GM15510 (cell line): ENCODE measurements around the gene MBD4.

ENCODE experiments used
- POLR2A ChIP-seq: IDR thresholded peaks from 3 replicates; pipeline ENCODE4 v1.6.1; 2011; ENCODE audit warnings: borderline replicate concordance; ENCODE audit not compliant: insufficient read length; ENCODE audit errors: extremely low read depth

Gene MBD4

GRCh38 chr3:129439817-129440617 is at the start of gene MBD4, which contains the start of gene IFT122:
Gene MBD4, minus strand, starts transcription at chr3:129439948. Its CDS starts 115 bp downstream, at chr3:129439833.
Gene IFT122, plus strand, starts transcription at chr3:129440224. Its CDS starts 107 bp downstream, at chr3:129440331.
- peak; percentile 91 for TF ChIP-seq POLR2A

GRCh38 chr3:129487183-129487867 is 47.6 kb upstream of the MBD4 start:
- no peak for TF ChIP-seq POLR2A

GRCh38 chr3:129486664-129487035 is 46.9 kb upstream of the MBD4 start:
- TF ChIP-seq POLR2A: no peak

GRCh38 chr3:129485721-129486663 is 46.2 kb upstream of the MBD4 start:
- no peak for TF ChIP-seq POLR2A

- no peak for TF ChIP-seq POLR2A
These were observed 44.1 kb upstream of the MBD4 start for GRCh38 chr3:129483870-129484269.

GRCh38 chr3:129482721-129483120 is 43.0 kb upstream of the MBD4 start:
- TF ChIP-seq POLR2A: no peak

- TF ChIP-seq POLR2A: no peak
These were observed 42.1 kb upstream of the MBD4 start for GRCh38 chr3:129481766-129482332.

- TF ChIP-seq POLR2A: no peak
These were observed 36.8 kb upstream of the MBD4 start for GRCh38 chr3:129476586-129476985.

GRCh38 chr3:129475863-129476262 is 36.1 kb upstream of the MBD4 start:
- no peak for TF ChIP-seq POLR2A

- TF ChIP-seq POLR2A: no peak
These were observed 35.4 kb upstream of the MBD4 start for GRCh38 chr3:129474984-129475804.

- TF ChIP-seq POLR2A: no peak
These were observed 34.0 kb upstream of the MBD4 start for GRCh38 chr3:129473769-129474152.

- no peak for TF ChIP-seq POLR2A
These were observed 33.5 kb upstream of the MBD4 start for GRCh38 chr3:129473067-129473768.

GRCh38 chr3:129470861-129471260 is 31.1 kb upstream of the MBD4 start:
- no peak for TF ChIP-seq POLR2A
